ENCODE data around the gene RALGPS2. TPM values are rescaled to one million over a fixed set of nuclear protein-coding genes. Genes with fewer than 3 reads are reported as not detected.

RALGPS2 gene
- total and polyA plus RNA-seq, 2 of the 13 experiments (the other 11 are each of a cell fraction or from before 2014, with no cell fraction given) = 15.6 to 36.0 TPM

GRCh38 chr1:178682429-178682828 lies 42.6 kb upstream of the RALGPS2 start (continued):
- TF ChIP-seq REPIN1 (CRISPR knock-in tag; IDR thresholded peaks at IDR 0.05; ENCODE audit: borderline replicate concordance, low read depth) (0 out of 2 replicates have a peak, but pooled peaks have one; percentile 32), ZNF318 (CRISPR knock-in tag; IDR thresholded peaks at IDR 0.05) (no peak), SP5 (CRISPR knock-in tag; IDR thresholded peaks at IDR 0.05; ENCODE audit: borderline replicate concordance, low read depth) (peak; percentile 57; the same call in 1 of the 2 replicates), ZNF460 (CRISPR knock-in tag; IDR thresholded peaks at IDR 0.05; ENCODE audit: borderline replicate concordance) (no peak; the same call in 1 of the 2 replicates), HMGA1 (CRISPR knock-in tag; conservative IDR thresholded peaks at IDR 0.05) (no peak), TEAD3 (CRISPR knock-in tag; optimal IDR thresholded peaks at IDR 0.05; ENCODE audit: borderline replicate concordance) (peak; percentile 79), TEF (CRISPR knock-in tag; IDR thresholded peaks at IDR 0.05) (no peak), TFAP4 (IDR thresholded peaks at IDR 0.05; ENCODE audit: borderline replicate concordance, low read depth) (no peak), ZNF18 (CRISPR knock-in tag; IDR thresholded peaks at IDR 0.05; ENCODE audit: insufficient replicate concordance) (peak; percentile 16), HDAC1 (CRISPR knock-in tag; IDR thresholded peaks at IDR 0.05) (peak; percentile 84), CEBPB (IDR thresholded peaks at IDR 0.05; ENCODE audit: borderline replicate concordance, low read depth, low read length) (no peak), HDAC6 (IDR thresholded peaks at IDR 0.05; ENCODE audit: low read depth, low read length) (no peak), HIC2 (CRISPR knock-in tag; IDR thresholded peaks at IDR 0.05; ENCODE audit: low read depth) (no peak), HINFP (CRISPR knock-in tag; IDR thresholded peaks at IDR 0.05; ENCODE audit: low read depth) (no peak)

All from HepG2 (cell line).